NCI-H524 (cell line): ENCODE data around the gene TMUB1.
A peak's percentile ranks its signal among the peaks of the same experiment; 100 is the strongest.
"Not testable (repeated sequence)": the region's sequence is repeated elsewhere in the genome, so short reads cannot be mapped to it uniquely, and the experiment has no call there.

Source experiments
- DNase-seq, 2 experiments: peaks; one replicate each; lab custom pipeline; 2025; lab: John Stamatoyannopoulos, UW

TMUB1 gene

DNA sequence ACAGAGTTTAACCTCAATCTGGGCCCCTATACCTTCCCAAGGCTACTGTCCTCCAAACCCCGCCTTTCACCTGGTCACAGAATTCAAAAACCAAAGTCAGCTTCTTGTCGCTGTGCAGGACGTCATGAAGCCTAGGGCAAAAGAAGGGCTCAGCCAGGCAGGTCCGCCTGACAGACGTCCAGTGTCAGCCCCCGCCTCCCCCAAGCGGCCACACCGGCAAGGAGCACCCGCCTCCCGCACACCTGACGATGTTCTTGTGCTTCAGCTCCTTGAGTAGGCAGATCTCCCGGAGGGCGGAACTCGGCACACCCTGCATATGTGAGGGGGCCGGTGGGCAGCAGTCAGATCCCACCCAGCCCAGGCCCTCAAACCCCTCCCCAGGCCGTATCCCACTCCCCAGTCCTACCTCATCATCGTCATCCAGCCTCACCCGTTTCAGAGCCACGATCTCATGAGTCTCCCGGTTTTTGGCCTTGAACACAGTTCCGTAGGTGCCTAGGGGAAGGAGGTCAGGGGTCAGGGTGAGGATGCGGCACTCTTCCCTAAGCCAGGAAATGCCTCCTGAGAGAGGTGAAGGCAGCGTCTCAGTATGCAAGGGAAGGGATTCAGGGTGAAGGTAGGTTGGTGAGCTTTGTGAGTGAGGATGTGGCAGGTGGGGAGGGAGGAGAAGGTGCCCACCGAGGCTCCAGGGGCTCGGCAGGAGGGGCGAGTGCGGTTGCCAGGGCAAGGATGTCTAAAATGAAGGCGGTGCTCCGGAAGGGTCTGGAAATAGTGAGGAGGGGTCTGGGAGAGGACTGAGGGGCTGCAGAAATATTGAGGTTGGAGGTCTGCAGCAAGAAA lies 26.4 kb downstream of the TMUB1 start:
- no peak for DNase-seq

DNA sequence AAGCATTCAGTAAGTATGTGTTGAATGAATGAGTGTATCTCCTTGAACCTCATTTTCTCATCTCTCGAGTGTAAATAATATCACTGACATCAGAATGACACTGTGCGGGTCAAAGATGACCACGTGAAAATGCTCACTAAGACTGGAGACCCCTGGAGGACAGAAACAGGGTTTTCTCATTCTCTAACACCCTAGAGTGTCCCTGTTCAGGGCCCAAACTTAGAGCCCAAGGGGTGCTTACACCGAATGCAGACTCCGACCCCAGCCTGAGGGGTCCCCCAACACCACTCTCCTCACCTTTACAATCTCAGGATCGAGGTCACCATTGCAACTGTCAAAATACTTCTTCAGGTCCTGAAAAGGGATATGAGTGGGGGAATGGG lies 27.0 kb downstream of the TMUB1 start:
- DNase-seq, result no peak

DNA sequence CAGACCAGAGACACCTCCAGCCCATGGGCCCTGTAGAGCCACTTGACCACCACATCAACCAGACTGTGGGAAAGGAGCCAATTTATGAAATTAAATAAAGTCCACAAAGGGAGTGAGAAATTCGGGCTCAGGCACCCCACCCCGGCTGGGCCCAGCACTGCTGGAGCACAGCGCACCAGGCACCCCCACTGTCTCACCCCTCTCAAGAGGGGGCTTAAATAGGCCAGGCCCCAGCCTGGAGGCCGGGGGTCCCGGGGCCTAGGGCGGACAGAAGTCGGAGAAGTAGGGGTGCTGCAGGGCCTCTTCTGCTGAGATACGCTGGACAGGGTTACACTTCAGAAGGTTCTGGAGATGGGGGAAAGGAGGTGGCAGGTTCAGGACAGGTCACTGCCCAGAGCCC lies 29.5 kb downstream of the TMUB1 start:
- no peak for DNase-seq

DNA sequence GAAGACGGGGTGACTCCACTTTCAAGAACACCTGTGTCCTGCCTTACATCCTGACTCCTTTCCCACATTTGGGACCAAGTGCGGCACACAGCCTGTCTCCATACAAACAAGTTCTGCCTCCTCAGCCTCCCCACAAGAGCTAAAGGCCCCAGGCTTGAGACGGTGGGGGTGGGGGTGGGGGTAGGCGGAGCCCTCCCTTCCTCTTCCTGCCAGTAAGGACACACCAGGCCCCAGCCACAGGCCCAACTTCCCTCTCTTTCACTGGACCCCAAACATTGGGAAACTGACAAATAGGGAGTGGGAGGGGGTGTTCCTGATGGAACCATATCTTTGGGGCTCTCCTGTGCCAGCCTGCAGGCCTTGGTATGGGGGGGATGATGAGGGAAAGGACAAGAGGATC lies 30.2 kb downstream of the TMUB1 start:
- no peak for DNase-seq

DNA sequence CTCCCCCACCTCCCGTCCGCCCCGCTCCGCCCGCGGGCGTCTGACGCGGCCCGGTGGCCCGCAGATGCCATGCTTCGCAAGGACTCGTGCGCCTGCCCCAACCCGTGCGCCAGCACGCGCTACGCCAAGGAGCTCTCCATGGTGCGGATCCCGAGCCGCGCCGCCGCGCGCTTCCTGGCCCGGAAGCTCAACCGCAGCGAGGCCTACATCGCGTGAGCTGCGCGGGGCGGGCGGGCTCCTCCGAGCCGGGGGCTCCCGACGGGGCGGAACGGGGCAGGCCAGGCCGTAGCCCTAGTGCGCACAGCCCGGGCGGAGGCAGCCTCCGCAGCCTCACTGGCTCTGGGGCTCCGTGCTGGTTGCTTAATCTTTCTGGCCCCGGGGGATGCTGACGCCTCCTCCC lies 32.2 kb downstream of the TMUB1 start:
- no peak for DNase-seq

DNA sequence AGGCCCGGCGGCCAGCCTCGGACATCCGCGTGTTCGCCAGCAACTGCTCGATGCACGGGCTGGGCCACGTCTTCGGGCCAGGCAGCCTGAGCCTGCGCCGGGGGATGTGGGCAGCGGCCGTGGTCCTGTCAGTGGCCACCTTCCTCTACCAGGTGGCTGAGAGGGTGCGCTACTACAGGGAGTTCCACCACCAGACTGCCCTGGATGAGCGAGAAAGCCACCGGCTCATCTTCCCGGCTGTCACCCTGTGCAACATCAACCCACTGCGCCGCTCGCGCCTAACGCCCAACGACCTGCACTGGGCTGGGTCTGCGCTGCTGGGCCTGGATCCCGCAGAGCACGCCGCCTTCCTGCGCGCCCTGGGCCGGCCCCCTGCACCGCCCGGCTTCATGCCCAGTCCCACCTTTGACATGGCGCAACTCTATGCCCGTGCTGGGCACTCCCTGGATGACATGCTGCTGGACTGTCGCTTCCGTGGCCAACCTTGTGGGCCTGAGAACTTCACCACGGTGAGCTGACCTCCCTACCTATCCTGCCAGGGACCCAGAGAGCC lies 34.3 kb downstream of the TMUB1 start:
- DNase-seq, result no peak

DNA sequence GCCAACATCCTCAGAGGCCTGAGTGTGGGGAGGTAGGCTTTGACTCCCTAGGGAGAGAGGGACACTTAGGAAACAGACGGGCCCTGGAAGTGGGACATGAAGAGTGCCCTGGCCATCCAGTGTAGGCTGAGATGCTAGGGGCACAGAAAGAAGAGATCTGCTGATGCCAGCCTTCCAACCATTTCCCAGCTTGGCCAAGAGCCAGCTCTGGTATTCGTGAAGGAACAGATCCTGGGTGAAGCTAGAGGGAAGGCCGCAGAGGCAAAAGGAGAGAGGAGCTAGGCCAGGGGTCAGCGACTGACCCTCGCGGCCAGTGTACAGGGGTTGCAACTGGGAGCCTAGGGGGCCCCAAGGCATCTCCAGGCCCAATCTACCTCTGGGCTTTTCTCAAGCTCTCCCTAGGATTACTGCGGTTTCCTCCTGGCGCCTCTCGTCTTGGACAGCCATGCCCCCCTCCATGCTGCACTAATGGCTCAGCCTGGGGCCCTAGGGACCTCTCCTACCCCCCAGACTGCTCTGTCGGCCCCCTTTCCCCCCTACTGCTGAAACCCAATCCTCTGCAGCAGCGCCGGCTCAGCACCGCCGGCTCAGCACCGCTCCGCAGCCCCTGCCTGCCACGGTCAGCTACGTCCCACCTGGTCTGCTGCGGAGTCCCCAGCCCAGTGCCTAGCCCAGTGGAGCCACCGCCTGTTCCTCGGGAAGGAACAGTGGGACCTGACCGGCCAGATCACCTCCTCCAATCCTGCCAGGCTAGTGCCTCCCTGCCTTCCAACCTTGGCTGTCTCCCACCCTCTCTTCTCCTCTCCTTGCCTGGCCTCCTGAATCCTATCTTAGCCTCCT lies 35.1 kb downstream of the TMUB1 start, which contains the start of gene ASIC3:
Gene ASIC3, plus strand, starts transcription at position 556 of the 840 bp plus-strand sequence. CDS start 355 bp downstream, outside the sequence.
- peak in 1 of 2 experiments; percentile 45 for DNase-seq

DNA sequence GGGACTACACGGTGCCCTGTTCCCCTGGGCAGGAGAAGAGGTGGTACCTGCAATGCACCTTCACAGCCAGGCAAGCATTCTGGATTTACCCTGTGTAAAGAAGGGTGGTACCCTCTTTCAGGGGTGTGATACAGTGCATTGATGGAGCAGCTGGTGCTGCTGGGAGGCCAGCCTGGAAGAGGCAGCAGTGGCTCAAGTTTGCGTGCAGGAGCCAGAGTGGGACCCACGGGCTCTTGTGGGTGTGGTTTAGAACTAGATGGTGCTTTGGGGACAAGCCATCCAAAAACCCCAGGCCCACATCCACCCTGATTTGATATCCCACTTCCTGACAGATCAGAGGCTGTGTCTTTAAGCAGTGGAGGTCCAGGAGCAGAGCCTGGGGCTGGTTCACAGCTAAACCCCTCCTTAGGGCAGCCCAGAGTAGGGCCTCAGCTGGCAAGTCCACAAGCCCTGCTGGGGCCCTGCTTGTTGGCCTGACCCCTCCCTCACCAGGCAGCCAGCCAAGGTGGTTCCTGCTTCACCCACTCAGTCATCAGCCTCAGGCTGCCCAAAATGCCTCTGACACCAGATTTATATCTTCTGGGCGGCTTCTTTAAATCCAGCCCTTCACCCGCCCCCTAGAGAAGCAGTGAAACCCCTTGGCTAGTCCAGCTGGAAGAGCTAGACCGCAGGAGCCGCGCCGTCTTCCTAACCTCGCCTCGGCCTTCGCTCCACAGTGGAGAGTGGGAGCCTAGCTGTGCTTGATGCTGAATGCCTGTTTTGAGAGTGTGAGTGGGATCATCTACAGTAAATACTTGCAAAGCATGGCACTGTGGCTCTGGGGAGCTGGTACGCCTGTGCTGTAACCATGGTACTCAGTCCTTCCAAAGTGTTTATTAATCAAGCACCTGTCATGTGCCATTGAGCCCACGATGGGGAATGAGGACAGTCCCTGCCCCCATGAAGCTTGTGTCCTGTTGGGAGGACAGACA lies 36.4 kb downstream of the TMUB1 start:
- peak in 1 of 2 experiments; percentile 13 for DNase-seq

DNA sequence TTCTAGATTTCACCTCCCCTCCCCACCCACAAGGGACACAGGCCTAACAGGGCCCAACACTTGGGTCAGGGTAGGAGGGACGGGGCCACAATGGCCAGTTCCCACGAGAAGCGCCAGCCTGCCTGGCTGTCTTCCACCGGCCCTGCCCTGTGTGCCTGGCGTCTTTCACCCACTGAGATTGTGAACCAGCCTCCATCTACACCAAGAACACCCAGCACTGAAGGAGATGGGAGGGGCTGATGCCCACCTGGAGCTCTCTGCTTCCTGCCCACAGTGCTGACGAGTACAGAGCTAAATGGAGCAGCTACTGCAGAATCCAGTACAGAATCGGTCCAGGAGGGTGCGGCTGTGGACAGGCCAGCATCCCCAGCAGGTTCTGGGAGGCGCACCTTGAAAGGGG lies 37.3 kb downstream of the TMUB1 start:
- DNase-seq, result no peak

DNA sequence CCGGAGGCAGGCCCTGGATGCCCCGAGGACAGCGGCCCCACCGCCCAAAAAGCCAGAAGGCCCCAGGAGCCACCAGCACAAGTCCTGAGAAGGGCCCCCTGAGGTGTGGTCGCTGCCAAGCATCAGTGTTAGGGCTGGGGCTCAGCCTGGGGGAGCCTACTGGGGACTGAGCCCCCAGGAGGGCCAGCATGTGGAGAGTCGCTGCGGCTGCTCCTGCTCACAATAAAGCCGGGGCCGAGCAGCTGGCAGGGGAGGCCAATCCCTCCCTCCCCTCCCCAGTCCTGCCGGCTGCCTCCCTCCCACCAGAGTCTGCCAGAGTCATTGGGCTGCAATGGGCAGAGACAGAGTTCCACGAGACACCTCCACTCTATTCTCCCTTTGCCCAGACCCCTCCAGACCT lies 38.0 kb downstream of the TMUB1 start:
- DNase-seq, result peak; percentile 39 to 70

DNA sequence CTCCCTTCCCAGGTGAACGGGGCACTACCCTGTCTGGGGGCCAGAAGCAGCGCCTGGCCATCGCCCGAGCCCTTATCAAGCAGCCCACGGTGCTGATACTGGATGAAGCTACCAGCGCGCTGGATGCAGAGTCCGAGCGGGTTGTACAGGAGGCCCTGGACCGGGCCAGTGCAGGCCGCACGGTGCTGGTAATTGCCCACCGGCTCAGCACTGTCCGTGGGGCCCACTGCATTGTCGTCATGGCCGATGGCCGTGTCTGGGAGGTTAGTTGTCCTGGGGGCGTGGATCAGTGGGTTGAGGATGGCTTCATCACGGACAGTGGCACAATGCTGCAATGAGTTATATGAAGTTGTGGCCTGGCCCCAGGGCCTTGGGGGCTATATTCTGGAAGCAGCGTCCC lies 39.3 kb downstream of the TMUB1 start:
- DNase-seq, result no peak

DNA sequence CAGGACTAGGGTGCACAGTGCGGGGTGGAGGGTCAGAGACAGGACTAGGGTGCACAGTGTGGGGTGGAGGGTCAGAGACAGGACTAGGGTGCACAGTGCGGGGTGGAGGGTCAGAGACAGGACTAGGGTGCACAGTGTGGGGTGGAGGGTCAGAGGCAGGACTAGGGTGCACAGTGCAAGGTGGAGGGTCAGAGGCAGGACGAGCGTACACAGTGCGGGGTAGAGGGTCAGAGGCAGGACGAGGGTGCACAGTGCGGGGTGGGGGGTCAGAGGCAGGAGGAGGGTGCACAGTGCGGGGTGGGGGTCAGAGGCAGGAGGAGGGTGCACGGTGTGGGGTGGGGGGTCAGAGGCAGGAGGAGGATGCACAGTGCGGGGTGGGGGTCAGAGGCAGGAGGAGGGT lies 39.8 kb downstream of the TMUB1 start:
- not testable (repeated sequence) for DNase-seq

DNA sequence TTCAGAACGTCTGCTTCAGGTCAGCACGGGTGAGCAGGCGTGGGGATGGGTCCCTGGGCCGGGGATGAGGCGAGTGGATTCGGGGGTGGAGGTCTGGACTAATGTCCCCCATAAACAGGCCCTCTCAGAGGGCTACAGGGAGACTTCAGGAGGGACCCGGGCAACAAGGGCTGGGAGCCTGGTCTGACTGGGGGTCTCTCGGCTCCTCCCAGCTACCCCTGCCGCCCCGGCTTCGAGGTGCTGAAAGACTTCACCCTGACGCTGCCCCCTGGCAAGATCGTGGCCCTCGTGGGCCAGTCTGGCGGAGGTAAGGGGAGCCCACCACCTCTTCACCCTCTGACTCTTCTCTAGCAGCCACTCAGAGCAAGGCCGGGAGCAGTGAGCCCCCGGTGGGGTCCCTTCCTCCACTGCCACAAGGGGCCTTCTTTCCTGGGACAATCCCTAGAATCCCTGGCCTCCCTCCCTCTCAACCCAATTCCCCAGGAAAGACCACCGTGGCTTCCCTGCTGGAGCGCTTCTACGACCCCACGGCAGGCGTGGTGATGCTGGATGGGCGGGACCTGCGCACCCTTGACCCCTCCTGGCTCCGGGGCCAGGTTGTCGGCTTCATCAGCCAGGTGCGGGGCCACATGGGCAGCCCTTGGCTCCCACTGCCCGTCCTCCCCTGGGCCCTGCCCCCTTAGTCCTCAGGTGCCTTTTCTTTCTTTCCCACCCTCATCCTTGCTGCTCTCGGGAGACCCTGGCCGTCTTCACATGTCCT lies 42.5 kb downstream of the TMUB1 start:
- no peak for DNase-seq

DNA sequence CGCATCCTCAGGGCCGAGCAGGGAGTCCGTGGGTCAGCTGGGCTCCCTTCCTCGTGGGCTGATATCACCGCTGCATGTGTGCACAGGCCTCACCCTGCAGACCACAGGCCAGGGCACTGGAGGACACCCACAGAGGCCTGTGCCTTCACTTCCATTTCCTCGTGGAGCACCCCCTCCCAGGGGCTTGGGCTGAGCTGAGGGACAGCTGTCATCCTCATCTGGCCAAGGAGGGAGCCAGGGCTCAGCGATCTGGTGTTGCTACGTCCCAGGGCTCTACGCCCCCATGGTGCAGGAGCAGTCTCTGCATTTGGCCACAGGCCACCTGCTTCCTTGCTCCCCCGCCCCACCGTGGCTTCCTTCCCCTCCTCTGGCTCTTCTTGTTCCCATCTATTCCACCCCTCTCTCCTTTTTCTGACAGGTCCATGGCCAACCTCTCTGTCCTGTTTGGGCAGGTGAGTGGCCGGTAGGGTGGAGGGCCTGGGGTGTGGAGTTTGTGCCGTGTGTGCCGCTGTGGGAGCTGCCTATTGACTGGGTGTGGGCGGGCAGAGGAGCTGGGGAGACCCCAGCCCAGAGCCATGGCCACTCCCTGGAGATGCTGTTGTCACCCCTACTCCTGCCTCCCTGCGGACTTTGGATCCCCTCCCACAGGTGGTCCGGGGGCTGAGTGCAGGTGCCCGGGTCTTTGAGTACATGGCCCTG lies 43.3 kb downstream of the TMUB1 start:
- DNase-seq, result peak; percentile 14 to 69

DNA sequence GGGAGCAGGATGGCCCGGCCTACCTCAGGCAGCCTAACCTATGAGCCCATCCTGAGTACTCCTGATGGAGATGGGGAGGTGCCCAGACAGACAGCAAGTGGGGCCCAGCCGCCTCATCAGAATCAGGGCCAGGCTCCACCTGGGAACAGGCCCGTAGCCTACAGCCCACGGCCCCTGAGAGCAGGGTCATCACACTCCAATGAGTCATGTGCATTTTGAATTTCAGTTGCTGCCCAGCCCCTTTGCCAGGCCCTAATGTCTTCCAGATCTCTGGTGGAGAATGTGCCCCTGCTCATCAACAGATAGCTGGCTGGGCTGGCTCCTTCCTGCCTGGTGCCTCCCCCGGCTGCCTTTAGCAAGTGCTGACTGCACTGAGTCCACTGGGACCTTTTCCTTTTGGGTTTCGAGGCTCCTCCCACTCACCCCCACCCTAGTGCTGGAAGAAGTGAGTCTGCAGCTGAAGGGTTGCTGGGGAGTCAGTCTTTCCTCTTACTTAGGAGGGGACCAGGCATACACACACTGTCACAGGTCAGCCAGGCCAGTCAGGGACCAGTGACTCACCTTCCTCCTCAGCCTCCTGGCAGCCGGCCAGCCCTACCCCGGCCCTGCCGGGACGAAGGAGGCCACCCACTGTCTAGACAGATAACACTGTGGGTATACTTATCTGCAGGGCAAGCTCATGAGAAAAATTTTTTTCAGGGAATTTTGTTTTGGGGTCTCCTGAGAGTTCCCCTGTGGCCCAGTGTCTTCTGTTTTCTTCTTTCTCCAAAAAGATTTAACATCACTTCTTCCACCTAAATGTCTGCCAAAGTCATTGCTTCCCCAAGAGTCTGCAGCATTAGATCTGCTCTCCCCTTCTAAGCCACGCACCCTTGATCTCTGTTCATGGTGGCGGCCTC lies 44.1 kb downstream of the TMUB1 start:
- DNase-seq, result no peak

DNA sequence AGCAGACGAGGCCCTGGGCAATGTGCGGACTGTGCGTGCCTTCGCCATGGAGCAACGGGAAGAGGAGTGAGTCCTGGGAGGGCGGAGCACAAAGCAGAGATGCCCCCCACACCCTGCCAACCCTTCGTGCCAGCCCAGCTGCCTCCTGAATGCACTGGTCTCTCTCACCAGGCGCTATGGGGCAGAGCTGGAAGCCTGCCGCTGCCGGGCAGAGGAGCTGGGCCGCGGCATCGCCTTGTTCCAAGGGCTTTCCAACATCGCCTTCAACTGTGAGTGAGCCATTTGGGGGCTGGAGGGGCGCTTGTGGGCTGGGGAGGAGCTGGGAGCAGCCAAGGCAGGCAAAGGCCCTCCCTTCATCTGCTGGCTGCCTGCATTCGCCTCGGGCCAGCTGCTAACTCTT lies 47.4 kb downstream of the TMUB1 start:
- DNase-seq, result no peak

DNA sequence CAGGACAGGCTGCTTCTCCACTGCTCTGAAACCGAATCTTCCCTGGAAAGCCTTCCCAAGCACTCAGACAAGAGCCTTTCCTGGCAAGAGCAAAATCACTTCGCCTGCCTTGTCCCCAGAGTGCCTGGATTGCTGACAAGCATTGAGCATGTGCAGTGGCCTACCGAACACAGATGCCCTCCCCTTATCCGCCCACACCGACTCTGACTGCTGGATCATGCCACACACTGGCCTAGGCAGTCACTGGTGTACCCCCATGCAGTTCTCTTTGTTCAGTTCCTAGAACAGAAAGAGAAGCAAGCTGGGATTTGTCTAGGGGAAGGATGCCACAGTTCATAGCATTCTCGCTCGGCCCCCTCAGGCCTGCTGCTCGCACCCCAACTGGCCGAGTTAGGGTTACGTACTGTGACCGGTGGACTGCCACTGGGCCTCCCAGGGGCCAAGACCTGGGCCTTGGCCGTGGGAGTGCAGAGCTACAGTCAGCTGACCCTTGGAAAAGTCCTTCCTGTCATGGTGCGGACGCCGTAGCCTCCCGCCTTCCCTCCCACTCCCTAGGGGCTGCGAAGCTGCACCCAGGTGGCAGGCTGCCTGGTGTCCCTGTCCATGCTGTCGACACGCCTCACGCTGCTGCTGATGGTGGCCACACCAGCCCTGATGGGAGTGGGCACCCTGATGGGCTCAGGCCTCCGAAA lies 48.1 kb downstream of the TMUB1 start:
- DNase-seq, result no peak

DNA sequence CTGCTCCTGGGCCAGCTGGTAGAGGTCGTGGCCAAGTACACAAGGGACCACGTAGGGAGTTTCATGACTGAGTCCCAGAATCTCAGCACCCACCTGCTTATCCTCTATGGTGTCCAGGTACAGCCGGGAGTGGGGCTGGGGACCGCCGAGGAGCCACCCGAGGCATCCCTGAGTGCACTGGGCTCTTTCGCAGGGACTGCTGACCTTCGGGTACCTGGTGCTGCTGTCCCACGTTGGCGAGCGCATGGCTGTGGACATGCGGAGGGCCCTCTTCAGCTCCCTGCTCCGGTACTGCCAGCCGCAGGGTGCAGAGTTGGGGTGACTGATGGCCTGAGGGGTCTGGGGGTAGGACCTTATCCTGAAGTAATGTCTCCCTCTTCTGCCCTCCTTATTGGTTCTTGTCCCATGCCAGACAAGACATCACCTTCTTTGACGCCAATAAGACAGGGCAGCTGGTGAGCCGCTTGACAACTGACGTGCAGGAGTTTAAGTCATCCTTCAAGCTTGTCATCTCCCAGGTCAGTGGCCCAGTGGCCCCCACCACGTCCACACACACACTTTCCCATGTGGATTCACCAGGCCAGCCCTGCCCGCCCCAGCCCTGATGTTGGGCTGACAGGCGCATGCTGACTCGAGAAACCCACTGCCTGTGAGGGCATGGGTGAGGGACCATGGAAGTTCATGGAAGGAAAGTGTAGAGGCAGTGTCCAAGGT lies 48.8 kb downstream of the TMUB1 start:
- no peak for DNase-seq
